ENCODE data around the gene TNNI2. TPM values are rescaled to one million over a fixed set of nuclear protein-coding genes. Genes with fewer than 3 reads are reported as not detected.
A peak's percentile ranks its signal among the peaks of the same experiment; 100 is the strongest.
"Not testable (repeated sequence)": the region's sequence is repeated elsewhere in the genome, so short reads cannot be mapped to it uniquely, and the experiment has no call there.

The TNNI2 gene
- total RNA-seq: not detected in 2 replicates

GRCh38 chr11:1838426-1839144, at the start of gene TNNI2:
TSS of gene TNNI2 (plus strand) at chr11:1838981. CDS start at chr11:1839697, 716 bp downstream.
- H3K4me3 Mint-ChIP-seq: no peak within 1 kb of the TSS
- no peaks in the 10 kb centered on the region for H3K36me3 Mint-ChIP-seq (ENCODE audit: low read depth)
- H3K9me3 Mint-ChIP-seq: no peaks in the 10 kb centered on the region
- no peaks in the 10 kb centered on the region for H3K27me3 Mint-ChIP-seq
- H3K4me1 Mint-ChIP-seq: peaks cover 12% of the 10 kb centered on the region
- intact Hi-C loops (cut with micrococcal nuclease): no loop called here
- H3K27ac Mint-ChIP-seq: peak within 1 kb of the TSS; percentile 37
- no peak for DNase-seq

GRCh38 chr11:1791912-1792311, 46.9 kb upstream of the TNNI2 start:
- Mint-ChIP-seq H3K27me3 (peaks cover 18% of the 10 kb centered on the region), H3K36me3 (ENCODE audit: low read depth) (no peaks in the 10 kb centered on the region), H3K4me1 (peaks cover 6% of the 10 kb centered on the region), H3K4me3 (no peak overlapping the region), H3K9me3 (no peaks in the 10 kb centered on the region), H3K27ac (no peak overlapping the region)
- DNase-seq: no peak
- intact Hi-C loops (cut with micrococcal nuclease): no loop called here

GRCh38 chr11:1792461-1792860, 46.3 kb upstream of the TNNI2 start:
- no peak for DNase-seq
- no peak overlapping the region for H3K27ac Mint-ChIP-seq
- peaks cover 19% of the 10 kb centered on the region for H3K27me3 Mint-ChIP-seq
- peaks cover 6% of the 10 kb centered on the region for H3K4me1 Mint-ChIP-seq
- no peaks in the 10 kb centered on the region for H3K36me3 Mint-ChIP-seq (ENCODE audit: low read depth)
- intact Hi-C loops (cut with micrococcal nuclease): no loop called here
- H3K4me3 Mint-ChIP-seq: peak overlapping the region; percentile 29
- H3K9me3 Mint-ChIP-seq: no peaks in the 10 kb centered on the region

GRCh38 chr11:1793081-1793480, 45.7 kb upstream of the TNNI2 start:
- intact Hi-C loops (cut with micrococcal nuclease): no loop called here

GRCh38 chr11:1796413-1797011, 42.3 kb upstream of the TNNI2 start:
- DNase-seq: no peak
- Mint-ChIP-seq H3K27me3 (peaks cover 14% of the 10 kb centered on the region), H3K36me3 (ENCODE audit: low read depth) (no peaks in the 10 kb centered on the region), H3K4me1 (peaks cover 6% of the 10 kb centered on the region), H3K27ac (no peak overlapping the region), H3K4me3 (no peak overlapping the region), H3K9me3 (no peaks in the 10 kb centered on the region)
- intact Hi-C loops (cut with micrococcal nuclease): no loop called here

More at GRCh38 chr11:1793081-1793480, 45.7 kb upstream of the TNNI2 start:
- DNase-seq: no peak
- Mint-ChIP-seq H3K9me3 (no peaks in the 10 kb centered on the region), H3K27ac (no peak overlapping the region), H3K4me1 (peaks cover 6% of the 10 kb centered on the region), H3K36me3 (ENCODE audit: low read depth) (no peaks in the 10 kb centered on the region), H3K27me3 (peaks cover 20% of the 10 kb centered on the region), H3K4me3 (no peak overlapping the region)

GRCh38 chr11:1797391-1798125, 41.2 kb upstream of the TNNI2 start:
- H3K9me3 Mint-ChIP-seq: no peaks in the 10 kb centered on the region
- H3K4me1 Mint-ChIP-seq: peaks cover 4% of the 10 kb centered on the region
- H3K36me3 Mint-ChIP-seq (ENCODE audit: low read depth): no peaks in the 10 kb centered on the region
- H3K4me3 Mint-ChIP-seq: no peak overlapping the region
- H3K27me3 Mint-ChIP-seq: peaks cover 9% of the 10 kb centered on the region
- H3K27ac Mint-ChIP-seq: no peak overlapping the region
- intact Hi-C loops (cut with micrococcal nuclease): no loop called here
- no peak for DNase-seq

GRCh38 chr11:1803246-1803645, 35.5 kb upstream of the TNNI2 start:
- Mint-ChIP-seq H3K9me3 (no peaks in the 10 kb centered on the region), H3K27ac (no peak overlapping the region), H3K36me3 (ENCODE audit: low read depth) (no peaks in the 10 kb centered on the region), H3K4me1 (no peaks in the 10 kb centered on the region), H3K4me3 (no peak overlapping the region), H3K27me3 (peaks cover 6% of the 10 kb centered on the region)
- intact Hi-C loops (cut with micrococcal nuclease): no loop called here
- DNase-seq: no peak

GRCh38 chr11:1803835-1804519, 34.8 kb upstream of the TNNI2 start:
- H3K4me3 Mint-ChIP-seq; H3K27me3 Mint-ChIP-seq; H3K36me3 Mint-ChIP-seq (ENCODE audit: low read depth); intact Hi-C loops (cut with micrococcal nuclease); H3K4me1 Mint-ChIP-seq; H3K9me3 Mint-ChIP-seq; DNase-seq; H3K27ac Mint-ChIP-seq: not testable (repeated sequence)

GRCh38 chr11:1805525-1805924, 33.3 kb upstream of the TNNI2 start:
- H3K27ac Mint-ChIP-seq: no peak overlapping the region
- no peaks in the 10 kb centered on the region for H3K9me3 Mint-ChIP-seq
- H3K4me3 Mint-ChIP-seq: no peak overlapping the region
- intact Hi-C loops (cut with micrococcal nuclease): no loop called here
- H3K4me1 Mint-ChIP-seq: no peaks in the 10 kb centered on the region
- DNase-seq: no peak
- no peaks in the 10 kb centered on the region for H3K36me3 Mint-ChIP-seq (ENCODE audit: low read depth)
- peaks cover 14% of the 10 kb centered on the region for H3K27me3 Mint-ChIP-seq

GRCh38 chr11:1807264-1807995, 31.4 kb upstream of the TNNI2 start:
- Mint-ChIP-seq H3K4me1 (no peaks in the 10 kb centered on the region), H3K4me3 (no peak overlapping the region), H3K36me3 (ENCODE audit: low read depth) (no peaks in the 10 kb centered on the region), H3K27ac (no peak overlapping the region), H3K9me3 (no peaks in the 10 kb centered on the region), H3K27me3 (peaks cover 17% of the 10 kb centered on the region)
- DNase-seq: no peak
- intact Hi-C loops (cut with micrococcal nuclease): no loop called here

GRCh38 chr11:1810761-1811160, 28.0 kb upstream of the TNNI2 start:
- intact Hi-C loops (cut with micrococcal nuclease): no loop called here
- Mint-ChIP-seq H3K4me1 (no peaks in the 10 kb centered on the region), H3K27ac (no peak overlapping the region), H3K9me3 (no peaks in the 10 kb centered on the region), H3K27me3 (peaks cover 15% of the 10 kb centered on the region), H3K36me3 (ENCODE audit: low read depth) (no peaks in the 10 kb centered on the region), H3K4me3 (no peak overlapping the region)
- no peak for DNase-seq

- DNase-seq: no peak
- Mint-ChIP-seq H3K4me1 (no peaks in the 10 kb centered on the region), H3K4me3 (no peak overlapping the region), H3K9me3 (no peaks in the 10 kb centered on the region), H3K27ac (no peak overlapping the region), H3K27me3 (peaks cover 16% of the 10 kb centered on the region), H3K36me3 (ENCODE audit: low read depth) (no peaks in the 10 kb centered on the region)
- intact Hi-C loops (cut with micrococcal nuclease): no loop called here
Measured at GRCh38 chr11:1812274-1812673, 26.5 kb upstream of the TNNI2 start.

- no peaks in the 10 kb centered on the region for H3K4me1 Mint-ChIP-seq
Measured at GRCh38 chr11:1812801-1813200, 26.0 kb upstream of the TNNI2 start.

More at GRCh38 chr11:1812801-1813200, 26.0 kb upstream of the TNNI2 start:
- intact Hi-C loops (cut with micrococcal nuclease): no loop called here
- Mint-ChIP-seq H3K36me3 (ENCODE audit: low read depth) (no peaks in the 10 kb centered on the region), H3K27ac (no peak overlapping the region), H3K27me3 (peaks cover 17% of the 10 kb centered on the region), H3K4me3 (no peak overlapping the region), H3K9me3 (no peaks in the 10 kb centered on the region)
- DNase-seq: no peak
